ENCODE measurements around the gene PIM3. TPM values are rescaled to one million over a fixed set of nuclear protein-coding genes. Genes with fewer than 3 reads are reported as not detected.

The PIM3 gene
- total RNA-seq, 1 experiment from 2014 or later = 42.9 TPM

GRCh38 chr22:49964136-49965090, 3.8 kb downstream of the PIM3 start:
- H3K4me1 Mint-ChIP-seq = peaks cover 5% of the 10 kb centered on the region; the same call in 1 of the 2 replicates
- H3K27me3 Mint-ChIP-seq (ENCODE audit: low read depth) = no peaks in the 10 kb centered on the region; the same call in 1 of the 2 replicates
- H3K27ac Mint-ChIP-seq = 0 out of 2 replicates have a peak overlapping the region, but pooled peaks have one; percentile 53
- DNase-seq (ENCODE audit: low spot score) (no peak), ATAC-seq (no peak)
- peaks cover 7% of the 10 kb centered on the region for H3K36me3 Mint-ChIP-seq
- H3K9me3 Mint-ChIP-seq = no peaks in the 10 kb centered on the region
- TF ChIP-seq ATF6 (CRISPR knock-in tag; IDR thresholded peaks at IDR 0.05) = no peak
- POLR2A ChIA-PET = interaction anchor here (0.5 kb wide), 1 partner anchor 28 kb away, joined by 5 read pairs; no protein-coding TSS in a partner anchor
- no peak overlapping the region for H3K4me3 Mint-ChIP-seq
- CTCF ChIA-PET = no interaction called here

- H3K27me3 Mint-ChIP-seq (ENCODE audit: low read depth) = no peaks in the 10 kb centered on the region; the same call in 1 of the 2 replicates
- H3K36me3 Mint-ChIP-seq = peaks cover 7% of the 10 kb centered on the region
- no peaks in the 10 kb centered on the region for H3K9me3 Mint-ChIP-seq
- ATAC-seq = no peak
- H3K4me3 Mint-ChIP-seq = no peak overlapping the region
- TF ChIP-seq FOXP1 (CRISPR knock-in tag; IDR thresholded peaks at IDR 0.05; ENCODE audit: borderline replicate concordance) (no peak), ARID4B (CRISPR knock-in tag; IDR thresholded peaks at IDR 0.05; ENCODE audit: borderline replicate concordance) (no peak), GTF2I (CRISPR knock-in tag; conservative IDR thresholded peaks at IDR 0.05) (no peak), ZNF425 (CRISPR knock-in tag; conservative IDR thresholded peaks at IDR 0.05) (no peak), PRDM15 (CRISPR knock-in tag; IDR thresholded peaks at IDR 0.05) (no peak), NFATC4 (CRISPR knock-in tag; IDR thresholded peaks at IDR 0.05) (no peak), MAX (CRISPR knock-in tag; IDR thresholded peaks at IDR 0.05) (no peak), EMX1 (CRISPR knock-in tag; IDR thresholded peaks at IDR 0.05) (no peak)
- POLR2A ChIA-PET = no interaction called here
- H3K4me1 Mint-ChIP-seq = peaks cover 5% of the 10 kb centered on the region
- DNase-seq (ENCODE audit: low spot score) = peak; percentile 11
- H3K27ac Mint-ChIP-seq = no peak overlapping the region
- CTCF ChIA-PET = interaction anchor here (2.8 kb wide), 2 partner anchors 35 to 65 kb away, joined by 11 to 16 read pairs; no protein-coding TSS in a partner anchor
These were observed 4.8 kb downstream of the PIM3 start for GRCh38 chr22:49965091-49966040.
